ENCODE measurements around the gene RNF40.

Gene RNF40

DNA sequence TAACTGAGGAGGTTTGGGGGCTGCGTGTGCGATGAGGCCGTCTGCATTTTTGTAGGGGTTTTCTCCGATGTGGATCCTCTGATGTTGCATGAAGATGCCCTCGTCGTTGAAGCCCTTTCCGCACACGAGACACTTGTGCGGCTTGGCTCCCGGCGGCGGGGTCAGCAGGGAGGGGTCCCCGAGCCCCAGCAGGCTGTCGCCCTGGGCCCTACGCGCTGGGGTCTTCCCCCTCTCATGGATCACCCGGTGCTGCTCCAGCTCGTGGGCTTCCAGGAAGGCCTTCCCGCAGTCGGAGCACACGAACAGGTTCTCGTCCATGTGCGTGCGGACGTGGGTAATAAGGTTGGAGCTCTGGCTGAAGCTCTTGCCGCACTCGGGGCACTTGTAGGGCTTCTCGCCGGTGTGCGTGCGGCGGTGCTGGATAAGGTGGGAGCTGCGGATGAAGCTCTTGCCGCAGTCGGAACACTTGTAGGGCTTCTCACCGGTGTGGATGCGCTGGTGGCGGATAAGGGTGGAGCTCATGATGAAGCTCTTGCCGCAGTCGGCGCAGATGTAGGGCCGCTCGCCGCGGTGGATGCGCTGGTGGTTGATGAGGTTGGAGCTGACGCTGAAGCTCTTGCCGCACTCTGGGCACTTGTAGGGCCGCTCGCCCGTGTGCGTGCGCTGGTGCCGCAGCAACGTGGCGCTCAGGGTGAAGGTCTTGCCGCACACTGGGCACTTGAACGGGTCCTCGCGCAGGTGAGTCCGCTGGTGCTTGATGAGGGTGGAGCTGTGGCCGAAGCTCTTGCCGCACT is 20.6 kb downstream of the RNF40 start:
- peaks cover 14% of the 10 kb centered on the region for H3K36me3 ChIP-seq (ENCODE audit: control insufficient read depth, insufficient read depth, low read length)
- H3K4me1 ChIP-seq (ENCODE audit: control insufficient read depth, insufficient read depth, low read length), result peaks cover 6% of the 10 kb centered on the region
- H3K4me3 ChIP-seq (ENCODE audit: low read length), result no peak overlapping the region
- H3K9ac ChIP-seq (ENCODE audit: low read length), result no peak overlapping the region
- H3K27me3 ChIP-seq (ENCODE audit: control insufficient read depth, insufficient read depth, low read length), result no peaks in the 10 kb centered on the region
- H3K27ac ChIP-seq (ENCODE audit: low read depth, low read length), result no peak overlapping the region

- Histone ChIP-seq H3K9ac (ENCODE audit: low read length) (no peak overlapping the region), H3K27ac (ENCODE audit: low read depth, low read length) (no peak overlapping the region), H3K36me3 (ENCODE audit: control insufficient read depth, insufficient read depth, low read length) (peaks cover 14% of the 10 kb centered on the region), H3K4me1 (ENCODE audit: control insufficient read depth, insufficient read depth, low read length) (peaks cover 7% of the 10 kb centered on the region), H3K27me3 (ENCODE audit: control insufficient read depth, insufficient read depth, low read length) (no peaks in the 10 kb centered on the region), H3K4me3 (ENCODE audit: low read length) (no peak overlapping the region)
Observed at GRCh38 chr16:30783280-30784109, 21.4 kb downstream of the RNF40 start.

GRCh38 chr16:30784215-30784614 is 22.1 kb downstream of the RNF40 start:
- H3K36me3 ChIP-seq (ENCODE audit: control insufficient read depth, insufficient read depth, low read length), result peaks cover 14% of the 10 kb centered on the region
- H3K4me1 ChIP-seq (ENCODE audit: control insufficient read depth, insufficient read depth, low read length), result peaks cover 7% of the 10 kb centered on the region
- no peaks in the 10 kb centered on the region for H3K27me3 ChIP-seq (ENCODE audit: control insufficient read depth, insufficient read depth, low read length)
- H3K4me3 ChIP-seq (ENCODE audit: low read length), result no peak overlapping the region
- no peak overlapping the region for H3K9ac ChIP-seq (ENCODE audit: low read length)
- H3K27ac ChIP-seq (ENCODE audit: low read depth, low read length), result no peak overlapping the region

DNA sequence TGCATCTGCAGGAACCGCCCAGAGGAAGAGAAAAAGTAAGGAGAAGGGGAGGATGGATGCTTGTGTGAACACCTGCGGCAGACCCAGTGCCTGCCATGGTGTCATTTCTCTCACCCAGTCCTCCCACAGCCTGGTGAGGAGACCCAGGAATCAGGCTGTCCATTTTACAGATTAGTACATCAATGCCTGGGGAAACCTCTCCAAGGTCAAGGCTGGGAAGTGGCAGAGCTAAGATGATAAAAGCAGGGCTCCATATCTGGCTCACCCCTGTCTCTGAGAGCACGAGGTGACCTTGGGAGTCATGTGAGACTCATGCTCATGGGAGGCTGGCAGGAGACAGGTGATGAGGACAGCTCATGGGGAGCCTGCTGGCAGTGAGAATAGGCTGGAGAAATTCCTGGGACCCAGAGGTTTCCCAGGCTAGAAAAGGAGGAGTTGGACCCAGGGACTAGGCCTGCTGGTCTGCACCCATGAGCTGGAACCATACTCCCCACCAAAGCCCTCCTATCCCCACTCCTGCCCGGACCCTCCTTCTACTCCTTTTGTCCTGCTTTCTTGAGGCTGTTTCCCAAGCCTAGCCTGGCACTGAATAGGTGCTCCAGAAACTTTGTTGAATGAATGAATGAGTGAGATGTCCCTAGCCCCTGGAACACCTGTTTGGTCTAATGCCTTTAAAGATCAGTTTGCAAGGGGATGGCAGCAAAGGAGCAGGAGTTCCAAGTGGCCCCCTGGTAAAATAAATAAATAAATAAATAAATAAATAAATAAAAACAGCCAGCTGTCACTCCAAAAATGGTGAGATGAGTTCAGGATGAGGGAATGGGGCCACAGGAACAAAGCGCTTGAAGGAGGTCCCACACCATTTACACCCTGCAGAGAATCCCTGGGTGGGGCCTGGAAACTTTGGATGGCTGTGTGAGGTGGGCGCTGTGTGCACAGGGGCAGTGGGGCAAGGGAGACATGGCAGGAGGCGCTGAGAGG is 23.3 kb downstream of the RNF40 start:
- Histone ChIP-seq H3K27me3 (ENCODE audit: control insufficient read depth, insufficient read depth, low read length) (no peaks in the 10 kb centered on the region), H3K4me3 (ENCODE audit: low read length) (peak overlapping the region; percentile 54), H3K9ac (ENCODE audit: low read length) (no peak overlapping the region), H3K4me1 (ENCODE audit: control insufficient read depth, insufficient read depth, low read length) (peaks cover 7% of the 10 kb centered on the region), H3K36me3 (ENCODE audit: control insufficient read depth, insufficient read depth, low read length) (peaks cover 14% of the 10 kb centered on the region), H3K27ac (ENCODE audit: low read depth, low read length) (peak overlapping the region; percentile 56)

- H3K27me3 ChIP-seq (ENCODE audit: control insufficient read depth, insufficient read depth, low read length), result no peaks in the 10 kb centered on the region
- peaks cover 14% of the 10 kb centered on the region for H3K36me3 ChIP-seq (ENCODE audit: control insufficient read depth, insufficient read depth, low read length)
- peak overlapping the region; percentile 91 for H3K4me3 ChIP-seq (ENCODE audit: low read length)
- H3K27ac ChIP-seq (ENCODE audit: low read depth, low read length), result peak overlapping the region; percentile 88
- peaks cover 7% of the 10 kb centered on the region for H3K4me1 ChIP-seq (ENCODE audit: control insufficient read depth, insufficient read depth, low read length)
- no peak overlapping the region for H3K9ac ChIP-seq (ENCODE audit: low read length)
Observed at GRCh38 chr16:30786115-30786935, 24.2 kb downstream of the RNF40 start.

DNA sequence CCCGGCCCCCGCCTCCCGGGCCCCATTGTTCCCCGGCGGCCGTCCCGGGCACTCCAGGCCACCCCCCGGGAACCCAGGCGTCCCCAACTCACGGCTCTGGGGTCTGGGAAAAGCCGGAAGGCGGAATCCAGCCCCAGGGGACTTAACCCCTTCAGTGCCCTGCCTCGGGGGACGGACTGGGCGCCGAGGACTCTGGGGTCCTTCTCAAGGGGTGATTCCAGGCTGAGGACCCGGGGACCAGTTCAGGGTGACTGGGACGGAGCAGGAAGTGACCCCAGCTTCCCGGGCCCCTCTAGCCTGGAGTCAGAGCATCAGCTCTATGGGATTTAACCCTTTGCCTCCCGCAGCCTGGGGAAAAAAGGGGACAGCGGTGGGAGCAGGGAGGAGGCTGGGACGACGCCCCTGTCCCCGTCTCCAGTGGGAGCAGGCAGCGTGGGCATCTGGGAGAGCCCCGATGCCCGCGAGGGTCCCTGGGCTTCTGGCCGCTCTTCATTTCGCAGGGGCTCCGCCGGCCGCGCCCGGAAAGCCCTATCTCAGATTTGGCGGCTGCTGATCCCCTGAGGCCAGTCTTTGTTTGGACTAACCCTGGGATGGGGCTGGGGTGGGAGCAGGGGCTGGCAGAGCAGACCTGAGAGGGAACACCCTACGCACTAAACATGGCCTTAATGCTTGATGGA is 25.0 kb downstream of the RNF40 start, which contains the start of gene ZNF629:
Gene ZNF629, minus strand, starts transcription at position 270 of the 677 bp plus-strand sequence. CDS start 2,723 bp downstream, outside the sequence.
- Histone ChIP-seq H3K27ac (ENCODE audit: low read depth, low read length) (peak within 1 kb of the TSS; percentile 88), H3K4me1 (ENCODE audit: control insufficient read depth, insufficient read depth, low read length) (peaks cover 7% of the 10 kb centered on the region), H3K27me3 (ENCODE audit: control insufficient read depth, insufficient read depth, low read length) (no peaks in the 10 kb centered on the region), H3K4me3 (ENCODE audit: low read length) (peak within 1 kb of the TSS; percentile 91), H3K36me3 (ENCODE audit: control insufficient read depth, insufficient read depth, low read length) (peaks cover 14% of the 10 kb centered on the region), H3K9ac (ENCODE audit: low read length) (peak within 1 kb of the TSS; percentile 92)

GRCh38 chr16:30787613-30788378 is 25.7 kb downstream of the RNF40 start:
- Histone ChIP-seq H3K4me3 (ENCODE audit: low read length) (peak overlapping the region; percentile 91), H3K4me1 (ENCODE audit: control insufficient read depth, insufficient read depth, low read length) (peaks cover 7% of the 10 kb centered on the region), H3K9ac (ENCODE audit: low read length) (peak overlapping the region; percentile 92), H3K27ac (ENCODE audit: low read depth, low read length) (peak overlapping the region; percentile 88), H3K36me3 (ENCODE audit: control insufficient read depth, insufficient read depth, low read length) (peaks cover 9% of the 10 kb centered on the region), H3K27me3 (ENCODE audit: control insufficient read depth, insufficient read depth, low read length) (no peaks in the 10 kb centered on the region)

GRCh38 chr16:30793508-30794069 is 31.5 kb downstream of the RNF40 start:
- no peaks in the 10 kb centered on the region for H3K36me3 ChIP-seq (ENCODE audit: control insufficient read depth, insufficient read depth, low read length)
- no peak overlapping the region for H3K4me3 ChIP-seq (ENCODE audit: low read length)
- no peak overlapping the region for H3K27ac ChIP-seq (ENCODE audit: low read depth, low read length)
- no peaks in the 10 kb centered on the region for H3K27me3 ChIP-seq (ENCODE audit: control insufficient read depth, insufficient read depth, low read length)
- no peaks in the 10 kb centered on the region for H3K4me1 ChIP-seq (ENCODE audit: control insufficient read depth, insufficient read depth, low read length)
- H3K9ac ChIP-seq (ENCODE audit: low read length), result no peak overlapping the region

GRCh38 chr16:30794634-30795033 is 32.5 kb downstream of the RNF40 start:
- Histone ChIP-seq H3K27ac (ENCODE audit: low read depth, low read length) (no peak overlapping the region), H3K27me3 (ENCODE audit: control insufficient read depth, insufficient read depth, low read length) (no peaks in the 10 kb centered on the region), H3K4me3 (ENCODE audit: low read length) (no peak overlapping the region), H3K36me3 (ENCODE audit: control insufficient read depth, insufficient read depth, low read length) (no peaks in the 10 kb centered on the region), H3K9ac (ENCODE audit: low read length) (no peak overlapping the region), H3K4me1 (ENCODE audit: control insufficient read depth, insufficient read depth, low read length) (no peaks in the 10 kb centered on the region)

GRCh38 chr16:30797670-30798309 is 35.7 kb downstream of the RNF40 start:
- Histone ChIP-seq H3K27ac (ENCODE audit: low read depth, low read length) (no peak overlapping the region), H3K4me1 (ENCODE audit: control insufficient read depth, insufficient read depth, low read length) (no peaks in the 10 kb centered on the region), H3K9ac (ENCODE audit: low read length) (no peak overlapping the region), H3K36me3 (ENCODE audit: control insufficient read depth, insufficient read depth, low read length) (no peaks in the 10 kb centered on the region), H3K4me3 (ENCODE audit: low read length) (no peak overlapping the region), H3K27me3 (ENCODE audit: control insufficient read depth, insufficient read depth, low read length) (no peaks in the 10 kb centered on the region)

Data from rectal smooth muscle tissue (tissue), 1 donor.